HL-60/S4 treated with retinoic acid at 250 ng/mL for 4 days and 3 days (cell line): Measurements from ENCODE around the gene PAPPA.

ENCODE experiments used
- in situ Hi-C: fragments of 300-500 bp; cut with MboI; formaldehyde crosslinking; loops from 2 replicates; pipeline ENCODE4 v1.7.0; 2022; ENCODE audit warnings: low sequenced_read_pairs

Gene PAPPA

GRCh38 chr9:116270546-116270945 lies 117.0 kb downstream of the PAPPA start:
- in situ Hi-C loops, result no loop called here

GRCh38 chr9:116271340-116271739 lies 117.7 kb downstream of the PAPPA start:
- in situ Hi-C loops, result no loop called here

GRCh38 chr9:116271991-116272390 lies 118.4 kb downstream of the PAPPA start:
- in situ Hi-C loops, result no loop called here

- in situ Hi-C loops, result no loop called here
Measured at GRCh38 chr9:116274293-116274692, 120.7 kb downstream of the PAPPA start.

GRCh38 chr9:116275418-116276195 lies 122.0 kb downstream of the PAPPA start:
- in situ Hi-C loops, result loop anchor here (25.0 kb wide), 1 partner anchor 112 kb away; no protein-coding TSS in a partner anchor

GRCh38 chr9:116276196-116276493 lies 122.6 kb downstream of the PAPPA start:
- in situ Hi-C loops, result loop anchor here (25.0 kb wide), 1 partner anchor 111 kb away; no protein-coding TSS in a partner anchor

- in situ Hi-C loops, result loop anchor here (25.0 kb wide), 1 partner anchor 111 kb away; no protein-coding TSS in a partner anchor
Measured at GRCh38 chr9:116276651-116277121, 123.1 kb downstream of the PAPPA start.

GRCh38 chr9:116278326-116278725 lies 124.7 kb downstream of the PAPPA start:
- in situ Hi-C loops, result loop anchor here (25.0 kb wide), 1 partner anchor 109 kb away; no protein-coding TSS in a partner anchor

GRCh38 chr9:116279230-116279629 lies 125.6 kb downstream of the PAPPA start:
- in situ Hi-C loops, result loop anchor here (25.0 kb wide), 1 partner anchor 108 kb away; no protein-coding TSS in a partner anchor

- in situ Hi-C loops, result loop anchor here (25.0 kb wide), 1 partner anchor 107 kb away; no protein-coding TSS in a partner anchor
Measured at GRCh38 chr9:116280529-116280928, 126.9 kb downstream of the PAPPA start.

- in situ Hi-C loops, result loop anchor here (25.0 kb wide), 1 partner anchor 105 kb away; no protein-coding TSS in a partner anchor
Measured at GRCh38 chr9:116282597-116282996, 129.0 kb downstream of the PAPPA start.

- in situ Hi-C loops, result loop anchor here (25.0 kb wide), 1 partner anchor 103 kb away; no protein-coding TSS in a partner anchor
Measured at GRCh38 chr9:116284518-116284917, 130.9 kb downstream of the PAPPA start.

- in situ Hi-C loops, result loop anchor here (25.0 kb wide), 1 partner anchor 102 kb away; no protein-coding TSS in a partner anchor
Measured at GRCh38 chr9:116285320-116285719, 131.7 kb downstream of the PAPPA start.

- in situ Hi-C loops, result loop anchor here (25.0 kb wide), 1 partner anchor 101 kb away; no protein-coding TSS in a partner anchor
Measured at GRCh38 chr9:116286297-116286696, 132.7 kb downstream of the PAPPA start.

- in situ Hi-C loops, result loop anchor here (25.0 kb wide), 1 partner anchor 100 kb away; no protein-coding TSS in a partner anchor
Measured at GRCh38 chr9:116287721-116288120, 134.1 kb downstream of the PAPPA start.

- in situ Hi-C loops, result loop anchor here (25.0 kb wide), 1 partner anchor 99 kb away; no protein-coding TSS in a partner anchor
Measured at GRCh38 chr9:116288658-116289057, 135.1 kb downstream of the PAPPA start.

GRCh38 chr9:116297346-116297745 lies 143.8 kb downstream of the PAPPA start:
- in situ Hi-C loops, result loop anchor here (25.0 kb wide), 1 partner anchor 90 kb away; no protein-coding TSS in a partner anchor

- in situ Hi-C loops, result loop anchor here (25.0 kb wide), 1 partner anchor 89 kb away; no protein-coding TSS in a partner anchor
Measured at GRCh38 chr9:116298249-116298648, 144.7 kb downstream of the PAPPA start.

- in situ Hi-C loops, result loop anchor here (25.0 kb wide), 1 partner anchor 88 kb away; no protein-coding TSS in a partner anchor
Measured at GRCh38 chr9:116298878-116299391, 145.3 kb downstream of the PAPPA start.

GRCh38 chr9:116300360-116300870 lies 146.8 kb downstream of the PAPPA start:
- in situ Hi-C loops, result no loop called here

- in situ Hi-C loops, result no loop called here
Measured at GRCh38 chr9:116303270-116303669, 149.7 kb downstream of the PAPPA start.
